Measurements from ENCODE around the gene STAM. TPM values are rescaled to one million over a fixed set of nuclear protein-coding genes. Genes with fewer than 3 reads are reported as not detected.

The STAM gene
- total RNA-seq, 1 donor from 2014 or later: 29.0 TPM

DNA sequence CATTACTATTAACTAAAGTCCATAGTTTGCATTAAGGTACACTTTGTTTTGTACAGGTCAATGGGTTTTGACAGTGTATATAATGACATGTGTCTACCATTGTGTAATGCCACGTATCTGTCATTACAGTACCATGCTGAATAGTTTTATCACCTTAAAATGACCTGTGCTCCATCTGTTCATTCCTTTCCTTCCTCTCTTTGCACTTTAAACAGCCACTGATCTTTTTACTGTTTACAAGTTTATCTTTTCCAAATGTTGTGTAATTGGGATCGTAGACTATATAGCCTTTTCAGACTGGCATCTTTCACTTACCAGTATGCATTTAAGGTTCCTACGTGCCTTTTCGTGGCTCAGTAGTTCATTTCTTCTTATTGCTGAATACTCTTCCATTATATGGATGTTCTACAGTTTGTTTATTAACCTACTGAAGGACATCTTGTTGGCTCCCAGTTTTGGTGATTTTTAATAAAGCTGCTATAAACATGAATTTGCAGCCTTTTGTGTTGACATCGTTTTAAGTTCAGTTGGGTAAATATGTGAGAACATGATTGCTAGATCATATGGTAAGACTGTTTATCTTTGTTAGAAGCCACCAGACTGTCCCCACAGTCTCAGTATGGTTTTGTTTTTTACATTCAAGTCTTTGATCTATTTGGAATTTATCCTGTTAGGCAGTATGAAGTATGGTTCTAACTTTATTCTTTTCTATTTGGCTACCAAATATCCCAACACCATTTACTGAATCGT lies 24.7 kb downstream of the STAM start:
- DNase-seq (ENCODE audit: low read depth, low spot score): no peak
- Mint-ChIP-seq H3K27ac (ENCODE audit: unreplicated experiment) (no peak overlapping the region), H3K27me3 (ENCODE audit: low read depth) (no peaks in the 10 kb centered on the region), H3K9me3 (no peaks in the 10 kb centered on the region), H3K36me3 (ENCODE audit: low read depth) (peaks cover 3% of the 10 kb centered on the region), H3K4me3 (no peak overlapping the region), H3K4me1 (peaks cover 9% of the 10 kb centered on the region)
- TF ChIP-seq, protein P1, sequence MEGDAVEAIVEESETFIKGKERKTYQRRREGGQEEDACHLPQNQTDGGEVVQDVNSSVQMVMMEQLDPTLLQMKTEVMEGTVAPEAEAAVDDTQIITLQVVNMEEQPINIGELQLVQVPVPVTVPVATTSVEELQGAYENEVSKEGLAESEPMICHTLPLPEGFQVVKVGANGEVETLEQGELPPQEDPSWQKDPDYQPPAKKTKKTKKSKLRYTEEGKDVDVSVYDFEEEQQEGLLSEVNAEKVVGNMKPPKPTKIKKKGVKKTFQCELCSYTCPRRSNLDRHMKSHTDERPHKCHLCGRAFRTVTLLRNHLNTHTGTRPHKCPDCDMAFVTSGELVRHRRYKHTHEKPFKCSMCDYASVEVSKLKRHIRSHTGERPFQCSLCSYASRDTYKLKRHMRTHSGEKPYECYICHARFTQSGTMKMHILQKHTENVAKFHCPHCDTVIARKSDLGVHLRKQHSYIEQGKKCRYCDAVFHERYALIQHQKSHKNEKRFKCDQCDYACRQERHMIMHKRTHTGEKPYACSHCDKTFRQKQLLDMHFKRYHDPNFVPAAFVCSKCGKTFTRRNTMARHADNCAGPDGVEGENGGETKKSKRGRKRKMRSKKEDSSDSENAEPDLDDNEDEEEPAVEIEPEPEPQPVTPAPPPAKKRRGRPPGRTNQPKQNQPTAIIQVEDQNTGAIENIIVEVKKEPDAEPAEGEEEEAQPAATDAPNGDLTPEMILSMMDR (conservative IDR thresholded peaks at IDR 0.05): no peak

DNA sequence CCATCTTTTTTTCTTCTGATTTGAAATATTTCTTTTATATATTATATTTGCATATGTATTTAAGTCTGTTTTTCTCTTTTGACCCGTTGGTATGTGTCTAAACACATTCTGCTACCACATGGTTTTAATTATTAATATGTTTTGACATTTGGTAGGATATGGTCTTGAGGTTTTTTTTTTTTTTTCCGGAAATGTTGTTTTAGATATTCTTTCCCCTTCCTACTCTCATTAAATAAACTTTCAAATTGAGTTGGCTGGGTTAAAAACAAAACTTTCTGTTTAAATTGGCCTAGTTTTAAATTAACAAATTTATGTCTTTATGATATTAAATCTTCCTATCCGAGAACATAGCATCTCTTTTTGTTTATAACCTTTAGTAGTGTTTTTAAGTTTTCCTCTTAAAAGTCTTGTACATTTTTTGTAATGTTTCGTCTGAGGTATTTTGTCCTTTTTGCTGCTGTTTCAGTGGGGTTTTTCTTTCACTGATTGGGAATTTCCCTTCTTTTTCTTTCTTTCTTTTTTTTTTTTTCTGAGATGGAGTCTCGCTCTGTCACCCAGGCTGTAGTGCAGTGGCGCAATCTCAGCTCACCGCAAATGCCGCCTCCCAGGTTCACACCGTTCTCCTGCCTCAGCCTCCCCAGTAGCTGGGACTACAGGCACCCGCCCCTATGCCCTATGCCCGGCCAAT lies 25.4 kb downstream of the STAM start:
- Mint-ChIP-seq H3K9me3 (no peaks in the 10 kb centered on the region), H3K36me3 (ENCODE audit: low read depth) (peaks cover 3% of the 10 kb centered on the region), H3K4me3 (no peak overlapping the region), H3K27ac (ENCODE audit: unreplicated experiment) (no peak overlapping the region), H3K4me1 (peaks cover 9% of the 10 kb centered on the region), H3K27me3 (ENCODE audit: low read depth) (no peaks in the 10 kb centered on the region)
- DNase-seq (ENCODE audit: low read depth, low spot score): no peak
- TF ChIP-seq, protein P1 (conservative IDR thresholded peaks at IDR 0.05): no peak

DNA sequence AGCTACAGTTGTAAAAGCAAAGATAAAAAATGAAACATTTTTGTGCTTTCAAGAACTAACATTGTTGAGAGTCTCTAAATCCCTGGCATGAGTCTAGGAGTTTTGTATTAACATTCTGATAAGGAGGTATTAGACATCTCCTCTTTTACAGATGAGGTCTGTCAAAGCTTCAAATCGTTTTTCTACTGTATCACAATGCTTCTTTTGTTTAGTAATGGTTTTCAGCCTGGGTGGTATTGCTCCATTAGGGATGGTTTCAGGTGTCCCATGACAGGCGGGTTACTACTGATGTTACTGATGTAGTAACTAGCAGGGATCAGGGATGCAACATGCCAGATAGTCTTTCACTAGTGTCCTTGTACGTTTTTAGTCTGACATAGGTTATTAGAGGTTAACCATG lies 27.4 kb downstream of the STAM start:
- H3K36me3 Mint-ChIP-seq (ENCODE audit: low read depth): peaks cover 3% of the 10 kb centered on the region
- DNase-seq (ENCODE audit: low read depth, low spot score): no peak
- H3K4me3 Mint-ChIP-seq: no peak overlapping the region
- H3K4me1 Mint-ChIP-seq: peaks cover 5% of the 10 kb centered on the region
- no peaks in the 10 kb centered on the region for H3K27me3 Mint-ChIP-seq (ENCODE audit: low read depth)
- no peaks in the 10 kb centered on the region for H3K9me3 Mint-ChIP-seq
- H3K27ac Mint-ChIP-seq (ENCODE audit: unreplicated experiment): no peak overlapping the region
- TF ChIP-seq, protein P1 (conservative IDR thresholded peaks at IDR 0.05): no peak

DNA sequence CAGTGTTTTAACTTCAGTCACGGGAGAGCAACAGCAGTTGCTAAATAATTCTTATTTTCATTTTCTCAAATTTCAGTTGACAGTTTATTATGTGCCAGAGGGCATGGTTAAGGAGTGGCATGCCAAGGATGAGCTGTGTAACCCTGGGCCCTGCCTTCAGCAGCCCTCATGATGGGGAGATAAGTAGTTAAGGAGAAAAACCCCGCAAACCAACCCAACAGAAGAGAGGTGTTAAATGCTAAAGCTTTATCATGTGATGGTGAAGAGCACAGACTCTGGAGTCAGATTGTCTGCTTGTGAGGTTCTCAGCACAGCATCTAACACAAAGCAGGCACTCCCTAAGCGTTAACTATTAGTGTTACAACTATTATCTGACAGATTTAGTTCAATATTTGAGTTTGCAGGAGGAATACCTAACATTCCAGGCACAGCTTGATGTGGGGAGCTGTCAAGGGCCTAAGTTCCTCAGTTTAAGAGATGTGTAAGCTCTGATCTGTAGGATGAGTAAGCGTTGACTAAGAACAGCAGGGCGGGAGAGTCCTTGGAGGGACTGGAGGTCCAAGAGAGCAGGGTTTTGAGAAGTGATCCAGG lies 29.6 kb downstream of the STAM start:
- DNase-seq (ENCODE audit: low read depth, low spot score): no peak
- Mint-ChIP-seq H3K27ac (ENCODE audit: unreplicated experiment) (peak overlapping the region; percentile 81), H3K36me3 (ENCODE audit: low read depth) (no peaks in the 10 kb centered on the region), H3K9me3 (no peaks in the 10 kb centered on the region), H3K4me3 (no peak overlapping the region), H3K27me3 (ENCODE audit: low read depth) (no peaks in the 10 kb centered on the region), H3K4me1 (peaks cover 5% of the 10 kb centered on the region)
- TF ChIP-seq, protein P1 (conservative IDR thresholded peaks at IDR 0.05): no peak

DNA sequence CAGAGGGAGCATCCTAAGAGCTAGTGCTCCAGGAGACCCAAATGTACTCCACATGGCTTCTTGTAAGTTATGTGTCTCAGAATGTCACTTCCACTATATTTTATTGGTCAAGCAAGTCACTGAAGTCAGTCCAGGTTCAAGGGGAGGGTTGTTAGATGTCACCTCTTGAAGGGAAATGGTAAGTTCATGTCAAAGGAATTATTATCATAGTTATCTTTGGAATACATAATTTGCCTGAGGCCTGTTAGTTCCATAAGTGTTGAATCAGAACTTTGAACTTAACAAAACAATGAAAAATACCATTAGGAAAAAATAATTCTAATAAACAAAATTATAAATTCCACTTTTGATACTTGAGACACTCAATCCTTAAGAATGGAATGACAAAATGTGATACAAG lies 30.6 kb downstream of the STAM start:
- no peak overlapping the region for H3K27ac Mint-ChIP-seq (ENCODE audit: unreplicated experiment)
- peaks cover 4% of the 10 kb centered on the region for H3K9me3 Mint-ChIP-seq
- H3K36me3 Mint-ChIP-seq (ENCODE audit: low read depth): no peaks in the 10 kb centered on the region
- TF ChIP-seq, protein P1 (conservative IDR thresholded peaks at IDR 0.05): no peak
- no peak overlapping the region for H3K4me3 Mint-ChIP-seq
- peaks cover 5% of the 10 kb centered on the region for H3K4me1 Mint-ChIP-seq
- DNase-seq (ENCODE audit: low read depth, low spot score): no peak
- H3K27me3 Mint-ChIP-seq (ENCODE audit: low read depth): no peaks in the 10 kb centered on the region
